Suprapubic skin (tissue), 4 donors: ENCODE data around the gene ZNF672. TPM values are rescaled to one million over a fixed set of nuclear protein-coding genes. Genes with fewer than 3 reads are reported as not detected.

Experiments used
- DNase-seq, 2 donors: peaks; one replicate each; pipeline ENCODE4 v3.0.0-alpha.2; 2019; ENCODE audit warnings: low spot score in 2 of 2
- H3K27ac ChIP-seq: fragments of 200-600 bp; sonication (generic); one replicate; pipeline ENCODE4 v1.5.1; 2019
- H3K27me3 ChIP-seq: fragments of 200-600 bp; sonication (generic); one replicate; pipeline ENCODE4 v1.5.1; 2019
- H3K36me3 ChIP-seq: fragments of 200-600 bp; sonication (generic); one replicate; pipeline ENCODE4 v1.5.1; 2019
- H3K4me1 ChIP-seq: fragments of 200-600 bp; sonication (generic); one replicate; pipeline ENCODE4 v1.5.1; 2019
- H3K4me3 ChIP-seq: fragments of 200-600 bp; sonication (generic); one replicate; pipeline ENCODE4 v1.5.1; 2019; ENCODE audit warnings: mild to moderate bottlenecking
- H3K9me3 ChIP-seq: fragments of 200-600 bp; sonication (generic); one replicate; pipeline ENCODE4 v1.5.1; 2019
- EP300 ChIP-seq: sonication (generic); formaldehyde crosslinking; IDR thresholded peaks from one replicate; pipeline ENCODE4 v1.6.1; 2017; ENCODE audit warnings: antibody characterized with exemption
- POLR2A ChIP-seq, 2 donors: fragments of 450-650 bp; IDR thresholded peaks; one replicate each; pipeline ENCODE4 v1.6.1; 2017; ENCODE audit warnings: antibody characterized with exemption in 2 of 2, mild to moderate bottlenecking in 2 of 2, moderate library complexity in 2 of 2
- POLR2AphosphoS5 ChIP-seq, 3 donors: sonication (generic); formaldehyde crosslinking; IDR thresholded peaks; one replicate each; pipeline ENCODE4 v1.6.1; 2017; ENCODE audit warnings: antibody characterized with exemption in 3 of 3
- WGBS: methylation state at CpG from one replicate; pipeline ENCODE4 v1.1.5; 2018; 5-methylcytosine and 5-hydroxymethylcytosine counted together
- total RNA-seq, 4 donors: library from RNA; depleted of rRNA; stranded (reverse); fragments of >200 nt; gene quantifications; one replicate each; pipeline ENCODE4 v1.1.0, GENCODE V29; 2016
- TF ChIP-seq, protein P1 (sequence below), 2 donors: fragments of 200-600 bp in 1 of 2; fragments of 450-650 bp in 1 of 2; sonication (generic) in 1 of 2; IDR thresholded peaks; one replicate each; pipeline ENCODE4 v1.5.1; 2016 to 2019; ENCODE audit warnings: antibody characterized with exemption in 2 of 2, mild to moderate bottlenecking in 1 of 2, moderate library complexity in 1 of 2

Gene ZNF672
- total RNA-seq, 4 donors from 2014 or later, result 34.4 to 39.7 (median 38.8) TPM

DNA sequence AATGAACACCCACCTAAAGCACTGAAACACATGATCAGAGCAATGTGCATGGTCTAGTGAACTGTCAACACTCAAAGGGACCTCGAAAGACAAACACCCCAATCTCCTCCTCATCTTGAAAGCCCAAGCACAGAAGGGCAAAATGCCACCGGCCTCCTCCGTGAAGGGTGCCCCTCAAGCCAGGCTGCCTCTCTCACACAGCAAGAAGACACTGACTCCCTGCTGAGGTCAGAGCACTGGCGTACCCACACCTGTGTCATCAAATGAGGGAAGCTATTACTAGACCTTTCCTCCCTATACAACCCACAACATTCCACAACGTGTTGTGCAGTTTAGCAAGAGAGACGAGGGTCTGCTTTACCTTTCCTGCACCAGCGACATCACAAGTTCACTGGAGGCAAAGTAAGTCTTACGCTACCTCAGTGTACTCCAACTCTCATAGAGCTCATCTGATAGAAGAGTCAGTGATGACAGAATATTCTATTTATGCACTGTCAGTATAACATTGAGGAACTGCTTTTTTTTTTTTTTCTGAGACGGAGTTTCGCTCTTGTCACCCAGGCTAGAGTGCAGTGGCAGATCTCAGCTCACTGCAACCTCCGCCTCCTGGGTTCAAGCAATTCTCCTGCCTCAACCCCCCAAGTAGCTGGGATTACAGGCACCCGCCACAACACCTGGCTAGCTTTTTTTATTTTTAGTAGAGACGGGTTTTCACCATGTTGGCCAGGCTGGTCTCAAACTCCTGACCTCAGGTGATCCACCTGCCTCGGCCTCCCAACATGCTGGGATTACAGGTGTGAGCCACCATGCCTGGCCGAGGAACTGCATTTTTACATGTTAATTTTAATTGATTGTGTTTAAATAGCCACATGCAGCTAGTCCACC lies 15.6 kb upstream of the ZNF672 start:
- Histone ChIP-seq H3K4me1 (peaks cover 54% of the 10 kb centered on the region), H3K27ac (no peak overlapping the region), H3K9me3 (no peaks in the 10 kb centered on the region), H3K4me3 (no peak overlapping the region), H3K27me3 (no peaks in the 10 kb centered on the region), H3K36me3 (peaks cover 14% of the 10 kb centered on the region)
- TF ChIP-seq POLR2A (IDR thresholded peaks at IDR 0.05) (no peak), EP300 (no peak), POLR2AphosphoS5 (IDR thresholded peaks at IDR 0.05) (no peak)
- TF ChIP-seq, protein P1, sequence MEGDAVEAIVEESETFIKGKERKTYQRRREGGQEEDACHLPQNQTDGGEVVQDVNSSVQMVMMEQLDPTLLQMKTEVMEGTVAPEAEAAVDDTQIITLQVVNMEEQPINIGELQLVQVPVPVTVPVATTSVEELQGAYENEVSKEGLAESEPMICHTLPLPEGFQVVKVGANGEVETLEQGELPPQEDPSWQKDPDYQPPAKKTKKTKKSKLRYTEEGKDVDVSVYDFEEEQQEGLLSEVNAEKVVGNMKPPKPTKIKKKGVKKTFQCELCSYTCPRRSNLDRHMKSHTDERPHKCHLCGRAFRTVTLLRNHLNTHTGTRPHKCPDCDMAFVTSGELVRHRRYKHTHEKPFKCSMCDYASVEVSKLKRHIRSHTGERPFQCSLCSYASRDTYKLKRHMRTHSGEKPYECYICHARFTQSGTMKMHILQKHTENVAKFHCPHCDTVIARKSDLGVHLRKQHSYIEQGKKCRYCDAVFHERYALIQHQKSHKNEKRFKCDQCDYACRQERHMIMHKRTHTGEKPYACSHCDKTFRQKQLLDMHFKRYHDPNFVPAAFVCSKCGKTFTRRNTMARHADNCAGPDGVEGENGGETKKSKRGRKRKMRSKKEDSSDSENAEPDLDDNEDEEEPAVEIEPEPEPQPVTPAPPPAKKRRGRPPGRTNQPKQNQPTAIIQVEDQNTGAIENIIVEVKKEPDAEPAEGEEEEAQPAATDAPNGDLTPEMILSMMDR (IDR thresholded peaks at IDR 0.05), result no peak
- 84% methylated on average over 15 of the region's 15 CpGs for WGBS
- peak in 1 of 2 donors; percentile 34 for DNase-seq

DNA sequence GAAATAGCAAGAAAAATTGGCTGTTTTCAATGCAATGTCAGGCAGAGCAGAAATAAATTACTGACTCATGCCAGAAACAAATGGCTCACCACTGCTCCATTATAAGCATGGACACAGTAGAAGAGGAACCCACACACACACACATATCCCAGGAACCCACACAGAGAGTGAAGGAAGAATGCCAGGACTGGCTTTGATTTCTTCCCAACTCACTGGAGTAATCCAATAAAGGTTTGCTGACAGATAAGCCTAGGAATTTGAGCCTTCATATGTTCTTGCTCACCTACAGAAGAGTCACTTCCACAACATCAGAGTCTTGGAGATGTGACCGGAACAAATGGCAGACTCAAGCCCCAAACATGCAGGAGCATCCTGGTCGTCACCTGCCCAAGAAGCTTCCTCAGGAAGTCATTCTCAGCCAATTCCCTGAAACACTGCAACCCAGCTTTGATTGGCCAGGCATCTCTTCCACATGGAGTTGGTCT lies 14.5 kb upstream of the ZNF672 start:
- WGBS, result 80% methylated on average over 2 of the region's 2 CpGs
- H3K4me3 ChIP-seq, result no peak overlapping the region

DNA sequence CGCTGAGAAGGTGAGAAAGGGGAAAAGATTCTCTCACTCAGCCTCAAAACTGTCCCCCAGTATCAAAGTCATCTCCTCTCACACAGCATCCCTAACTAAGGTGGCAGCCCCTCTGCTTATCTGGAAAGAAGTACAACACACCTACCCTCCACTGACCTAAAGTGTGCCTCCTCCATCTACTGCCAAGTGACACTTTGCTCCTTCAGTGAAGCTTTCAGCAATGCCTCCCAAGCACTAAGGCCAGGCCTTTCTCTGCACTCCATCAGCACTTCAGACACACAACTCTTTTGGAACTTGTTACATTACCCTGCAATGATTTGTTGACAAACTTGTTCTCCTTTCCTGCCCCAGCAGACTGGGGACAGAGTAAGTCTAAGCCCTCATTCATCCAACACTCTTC lies 13.7 kb upstream of the ZNF672 start:
- no peak for TF ChIP-seq EP300
- peaks cover 51% of the 10 kb centered on the region for H3K4me1 ChIP-seq
- peaks cover 7% of the 10 kb centered on the region for H3K36me3 ChIP-seq

More for the DNA sequence above, 14.5 kb upstream of the ZNF672 start:
- DNase-seq, result no peak
- TF ChIP-seq POLR2A (IDR thresholded peaks at IDR 0.05), result no peak
- TF ChIP-seq EP300, result no peak
- no peak for TF ChIP-seq POLR2AphosphoS5 (IDR thresholded peaks at IDR 0.05)
- TF ChIP-seq, protein P1 (IDR thresholded peaks at IDR 0.05), result no peak
- H3K9me3 ChIP-seq, result no peaks in the 10 kb centered on the region
- peaks cover 7% of the 10 kb centered on the region for H3K36me3 ChIP-seq
- H3K27me3 ChIP-seq, result no peaks in the 10 kb centered on the region
- no peak overlapping the region for H3K27ac ChIP-seq
- peaks cover 54% of the 10 kb centered on the region for H3K4me1 ChIP-seq

DNA sequence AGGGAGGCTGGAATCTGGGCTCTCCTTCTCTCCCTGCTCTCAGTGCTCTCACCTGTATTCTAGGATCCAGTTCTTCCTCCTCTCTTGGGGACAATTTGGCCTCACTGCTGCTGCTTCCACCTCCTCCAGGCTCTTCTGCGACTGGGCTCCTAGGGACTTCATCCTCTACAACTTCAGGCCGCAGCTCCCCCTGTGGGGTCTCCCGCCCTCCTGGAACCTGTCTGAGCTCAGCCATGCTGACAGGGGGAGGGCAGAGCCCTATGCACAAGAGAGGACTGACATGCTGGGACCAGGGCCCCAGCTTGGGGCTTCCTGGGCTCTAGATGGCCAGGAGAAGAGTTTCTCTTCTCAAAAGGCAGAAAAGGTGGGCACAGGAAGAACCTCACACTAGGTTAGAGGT lies 13.3 kb upstream of the ZNF672 start:
- 88% methylated on average over 3 of the region's 3 CpGs for WGBS
- DNase-seq, result peak; percentile 54 to 59

More for the DNA sequence above, 13.7 kb upstream of the ZNF672 start:
- H3K27me3 ChIP-seq, result no peaks in the 10 kb centered on the region
- no peaks in the 10 kb centered on the region for H3K9me3 ChIP-seq
- 100% methylated on average over 1 of the region's 1 CpG for WGBS
- peak; percentile 11 to 19 for DNase-seq
- peak overlapping the region; percentile 81 for H3K4me3 ChIP-seq
- H3K27ac ChIP-seq, result no peak overlapping the region

DNA sequence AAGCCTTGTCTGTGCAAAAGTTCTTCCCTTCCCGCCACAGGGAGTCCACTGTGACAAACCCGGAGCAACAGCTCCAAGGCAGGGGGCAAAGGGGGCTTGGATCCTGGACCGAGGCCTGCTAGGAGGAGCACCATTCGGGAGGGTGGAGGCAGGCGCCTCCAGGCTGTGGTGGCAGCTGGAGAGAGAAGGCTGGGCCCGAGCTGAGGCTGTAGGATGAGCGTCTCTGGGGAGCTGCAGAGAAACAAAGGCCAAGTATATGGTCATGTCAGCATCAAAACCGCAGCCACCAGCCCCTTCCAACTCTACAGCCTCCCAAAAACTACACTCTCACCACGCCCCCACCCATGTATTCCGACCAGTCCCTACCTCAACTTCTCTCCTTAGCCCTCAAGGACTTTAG lies 12.9 kb upstream of the ZNF672 start:
- Histone ChIP-seq H3K27me3 (no peaks in the 10 kb centered on the region), H3K27ac (peak overlapping the region; percentile 97), H3K4me1 (peaks cover 51% of the 10 kb centered on the region), H3K4me3 (peak overlapping the region; percentile 81), H3K9me3 (no peaks in the 10 kb centered on the region), H3K36me3 (peaks cover 7% of the 10 kb centered on the region)
- WGBS, result 18% methylated on average over 10 of the region's 10 CpGs
- peak; percentile 63 to 77 for DNase-seq
- TF ChIP-seq, protein P1 (IDR thresholded peaks at IDR 0.05), result no peak
- TF ChIP-seq EP300, result no peak
- no peak for TF ChIP-seq POLR2A (IDR thresholded peaks at IDR 0.05)
- TF ChIP-seq POLR2AphosphoS5 (IDR thresholded peaks at IDR 0.05), result no peak

More for the DNA sequence above, 13.3 kb upstream of the ZNF672 start:
- H3K9me3 ChIP-seq, result no peaks in the 10 kb centered on the region
- TF ChIP-seq POLR2A (IDR thresholded peaks at IDR 0.05) (no peak), POLR2AphosphoS5 (IDR thresholded peaks at IDR 0.05) (no peak), EP300 (no peak)
- TF ChIP-seq, protein P1 (IDR thresholded peaks at IDR 0.05), result no peak
- H3K27me3 ChIP-seq, result no peaks in the 10 kb centered on the region
- H3K27ac ChIP-seq, result no peak overlapping the region
- peaks cover 7% of the 10 kb centered on the region for H3K36me3 ChIP-seq
- peaks cover 51% of the 10 kb centered on the region for H3K4me1 ChIP-seq
- peak overlapping the region; percentile 81 for H3K4me3 ChIP-seq
